HG03175 (cell line): ENCODE results near the gene SEZ6.

Source experiments
- ATAC-seq: cut with Tn5 transposase; IDR thresholded peaks from one replicate; pipeline ENCODE4 v1.9.1; 2021; ENCODE audit warnings: mild to moderate bottlenecking, moderate library complexity; ENCODE audit not compliant: unreplicated experiment

SEZ6 gene

DNA sequence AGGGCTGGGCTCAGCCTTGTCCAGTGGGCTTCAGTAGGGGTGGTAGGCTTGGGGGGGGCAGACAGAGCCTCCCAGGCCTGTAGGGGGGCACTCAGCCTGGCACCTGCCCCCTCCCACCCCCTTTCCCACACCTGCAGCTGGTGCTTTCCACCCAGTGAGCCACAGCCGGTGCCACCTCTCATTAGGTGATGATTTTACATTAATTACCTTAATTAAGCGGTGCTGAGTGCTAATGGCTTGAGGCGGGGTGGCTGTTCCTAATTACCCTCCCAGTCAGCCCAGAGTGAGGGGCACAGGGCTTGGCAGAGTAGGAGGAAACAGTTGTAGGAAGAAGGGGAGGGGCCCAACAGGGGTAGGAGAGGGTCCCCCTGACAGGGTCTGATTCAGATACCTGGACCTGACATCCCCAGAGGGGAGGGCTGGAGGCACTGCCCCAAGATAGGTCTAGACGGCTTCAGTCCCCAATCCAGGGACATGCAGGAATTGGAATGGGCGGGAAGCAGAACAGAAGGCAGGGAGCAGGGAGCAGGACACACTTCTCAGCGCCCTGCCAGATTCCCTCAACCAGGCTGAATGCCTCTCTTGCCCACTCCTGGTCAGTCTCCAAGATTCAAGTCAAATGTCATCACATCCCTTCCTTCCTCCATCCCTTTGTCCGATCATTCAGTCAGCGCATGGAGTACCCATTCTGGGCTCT is 28.0 kb downstream of the SEZ6 start:
- no peak for ATAC-seq

DNA sequence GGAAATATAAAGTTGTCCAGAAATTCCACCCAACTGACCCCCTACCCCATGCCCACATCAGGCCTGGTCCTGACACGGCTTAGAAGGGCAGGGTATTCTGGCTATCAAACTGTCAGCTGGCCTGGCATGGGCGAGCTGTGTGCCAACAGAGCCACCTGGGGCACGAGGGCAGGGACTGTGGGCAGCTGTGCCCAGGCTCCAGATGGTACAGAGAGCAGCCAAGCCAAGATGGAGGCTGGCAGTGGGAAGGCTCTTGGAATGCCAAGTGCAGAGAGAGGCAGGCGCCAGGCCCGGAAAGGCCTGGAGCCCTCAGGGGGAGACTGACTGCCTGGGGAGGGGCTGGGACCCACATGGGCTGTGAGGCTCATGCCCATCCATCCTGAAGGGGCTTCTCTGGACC is 30.2 kb downstream of the SEZ6 start:
- ATAC-seq, result no peak

DNA sequence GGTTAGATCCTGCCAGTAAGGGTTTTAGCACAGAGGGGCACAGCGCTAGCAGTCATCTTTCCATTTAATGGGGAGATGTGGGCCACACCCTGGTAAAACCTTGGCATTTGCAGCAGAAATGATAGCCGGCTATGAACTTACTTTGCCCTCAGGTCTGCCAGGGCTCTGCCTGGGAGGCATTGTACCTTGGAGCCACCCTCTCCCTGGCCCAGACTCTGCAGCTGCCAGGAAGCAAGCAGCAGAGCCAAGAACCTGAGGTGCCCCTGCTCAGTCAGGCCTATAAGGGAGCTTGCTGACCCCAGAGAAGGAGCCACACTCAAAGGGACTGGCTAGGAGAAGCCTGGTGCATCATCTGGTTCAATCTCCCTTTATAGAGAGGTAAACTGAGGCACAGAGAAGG is 30.8 kb downstream of the SEZ6 start:
- no peak for ATAC-seq

DNA sequence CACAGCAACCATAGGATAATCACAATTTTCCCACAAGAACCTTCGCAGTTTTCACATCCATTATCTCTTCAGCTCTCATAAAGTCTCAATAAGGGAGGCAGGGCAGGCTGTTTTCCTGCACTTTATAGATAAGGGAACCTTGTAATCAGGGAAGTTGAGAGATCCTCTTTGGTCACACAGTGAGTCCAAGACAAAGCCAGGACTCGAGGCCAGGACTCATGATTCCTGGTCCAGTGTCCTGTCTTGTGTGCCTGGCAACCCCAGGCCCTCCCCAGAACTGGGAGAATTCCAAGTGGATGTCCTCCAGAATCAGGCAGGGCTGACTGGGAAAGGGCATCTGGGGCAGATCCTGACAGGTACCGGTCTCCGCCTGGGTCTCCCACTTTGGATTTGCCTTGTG is 31.4 kb downstream of the SEZ6 start:
- no peak for ATAC-seq

DNA sequence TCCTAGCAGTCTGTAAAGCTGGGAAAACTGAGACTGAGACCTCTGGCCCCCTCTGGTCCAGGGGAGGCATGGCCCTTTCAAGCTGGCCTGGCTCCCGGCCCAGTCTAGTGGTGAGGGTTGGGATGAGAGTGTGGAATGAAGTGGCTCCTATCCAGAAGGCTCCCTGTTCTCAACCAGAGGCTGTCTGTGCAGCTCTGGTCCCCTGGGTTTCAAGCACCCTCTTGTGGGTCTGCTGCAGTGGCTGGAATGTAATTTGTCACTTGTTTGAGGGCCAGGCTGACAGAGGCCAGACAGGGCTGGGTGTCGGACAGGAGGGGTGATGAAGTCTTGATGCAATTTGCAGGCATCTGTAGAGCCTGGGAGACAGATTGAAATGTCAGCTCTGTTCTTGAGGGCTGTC is 32.4 kb downstream of the SEZ6 start:
- no peak for ATAC-seq

DNA sequence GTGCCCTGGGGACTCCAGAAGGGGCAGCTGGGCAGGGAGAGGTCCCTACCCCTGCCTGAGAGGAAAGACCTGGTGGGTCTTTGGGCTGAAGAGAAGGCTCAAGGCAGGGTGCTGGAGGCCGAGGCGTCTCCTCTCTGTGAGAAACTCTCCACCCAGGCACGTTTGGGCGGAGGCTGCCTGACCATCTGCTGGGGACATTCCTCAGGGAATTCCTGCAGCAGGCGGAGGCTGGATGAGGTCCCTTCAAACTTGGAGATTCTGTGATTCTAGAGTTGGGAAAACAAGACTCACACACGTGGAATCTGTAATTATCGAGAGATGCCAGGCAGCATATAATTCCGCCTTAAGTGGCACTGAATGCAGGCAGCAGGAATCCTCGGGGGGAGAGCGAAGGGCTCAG is 33.4 kb downstream of the SEZ6 start:
- ATAC-seq, result no peak

DNA sequence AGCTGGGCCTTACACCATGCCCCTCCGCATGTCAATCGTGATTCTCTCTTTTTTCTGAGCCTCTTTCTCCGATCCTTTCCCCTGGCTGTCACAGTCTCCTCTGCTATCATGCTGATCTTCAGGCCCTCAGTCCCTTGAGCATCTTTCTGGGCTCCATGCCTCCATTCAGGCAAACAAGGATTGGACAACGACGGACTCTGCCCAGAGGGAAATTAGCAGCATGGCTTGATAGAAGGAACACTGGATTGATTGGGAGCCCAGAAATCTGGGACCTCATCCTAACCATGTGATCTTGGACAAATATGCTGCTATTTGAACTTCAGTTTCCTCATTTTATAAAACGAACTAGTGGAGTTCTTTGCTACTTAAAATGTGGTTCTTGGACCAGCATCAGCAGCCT is 35.0 kb downstream of the SEZ6 start:
- ATAC-seq, result no peak

DNA sequence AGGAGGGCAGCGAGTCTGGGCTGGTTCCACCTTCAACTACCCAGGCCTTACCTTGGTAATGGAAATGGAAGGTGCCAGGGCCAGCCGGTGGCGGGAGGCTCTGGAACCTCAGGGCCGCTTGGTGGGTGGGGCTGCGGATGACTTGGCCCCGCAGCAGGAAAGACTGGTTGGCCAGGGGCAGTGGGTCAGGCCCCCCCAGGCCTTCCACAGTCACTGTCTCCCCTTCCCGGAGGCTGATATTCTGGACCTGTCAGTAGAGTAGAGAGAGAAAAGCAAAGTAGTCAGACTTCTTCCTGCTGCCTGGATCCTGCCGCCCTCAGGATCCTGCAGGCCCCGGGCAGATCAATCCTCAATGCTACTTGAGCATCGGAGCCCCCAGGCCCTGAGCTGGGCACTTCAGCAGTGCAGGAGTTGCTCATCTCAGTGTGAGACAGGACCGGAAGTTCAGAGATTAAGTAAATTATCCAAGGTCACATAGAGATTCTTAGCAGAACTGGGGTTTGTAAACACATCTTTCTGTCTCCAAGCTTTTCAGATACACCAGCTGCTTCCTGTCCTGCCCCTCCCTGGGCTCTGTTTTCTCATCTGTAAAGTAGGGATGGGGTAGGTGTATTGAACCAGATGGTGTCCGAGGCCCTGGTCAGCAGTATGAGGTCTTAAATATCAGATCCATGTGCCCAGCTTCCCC is 36.0 kb downstream of the SEZ6 start:
- ATAC-seq, result no peak

DNA sequence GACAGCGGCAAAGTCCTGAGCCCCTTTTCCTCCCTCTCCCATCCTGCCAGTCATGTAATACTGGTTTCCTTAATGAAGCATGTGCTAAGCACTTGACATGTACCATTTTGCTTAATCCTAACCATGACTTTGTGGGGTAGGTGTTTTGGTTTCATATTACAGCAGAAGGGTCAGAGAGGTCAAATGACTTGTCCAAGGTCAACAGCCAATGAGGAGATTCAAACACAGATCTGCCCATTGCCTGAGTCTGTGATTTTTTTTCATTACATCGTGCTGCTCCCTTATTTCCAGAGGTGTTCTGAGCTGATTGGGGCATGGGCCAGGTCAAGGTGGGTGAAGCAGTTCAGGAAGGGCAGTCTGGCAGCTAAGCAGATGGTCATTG is 36.9 kb downstream of the SEZ6 start:
- ATAC-seq, result no peak

DNA sequence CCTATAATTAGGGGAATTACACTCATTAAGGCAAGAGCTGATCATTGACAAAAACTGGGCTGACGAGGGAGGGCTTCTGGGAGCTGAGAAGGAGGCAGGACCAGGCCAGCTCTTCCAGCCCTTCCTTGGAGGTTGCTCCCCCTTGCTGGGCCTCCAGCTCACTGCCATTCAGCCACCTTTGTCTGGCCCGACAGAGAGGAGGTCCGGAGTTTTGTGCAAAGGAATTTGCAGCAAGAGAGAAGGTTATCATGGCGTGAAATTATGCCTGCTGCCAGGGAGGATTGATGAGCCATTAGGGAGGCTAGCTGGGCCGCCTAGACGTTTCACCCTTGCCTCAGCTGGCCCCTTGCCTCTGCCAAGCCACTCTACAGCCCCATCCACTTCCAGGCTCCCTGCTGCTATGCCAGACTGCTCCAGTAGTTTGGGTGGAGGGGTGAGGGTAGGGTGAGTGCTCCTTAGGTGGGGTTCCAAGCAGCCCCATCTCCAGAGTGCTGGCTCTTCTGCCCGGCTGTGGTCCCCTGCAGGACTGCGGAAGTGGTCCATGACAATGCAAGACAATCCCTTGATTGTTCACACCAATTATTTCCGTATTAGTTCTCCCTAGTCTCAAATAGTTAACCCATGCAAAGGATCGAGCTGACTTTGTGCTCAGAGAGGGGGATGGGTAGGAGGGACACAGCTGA is 37.5 kb downstream of the SEZ6 start:
- no peak for ATAC-seq

DNA sequence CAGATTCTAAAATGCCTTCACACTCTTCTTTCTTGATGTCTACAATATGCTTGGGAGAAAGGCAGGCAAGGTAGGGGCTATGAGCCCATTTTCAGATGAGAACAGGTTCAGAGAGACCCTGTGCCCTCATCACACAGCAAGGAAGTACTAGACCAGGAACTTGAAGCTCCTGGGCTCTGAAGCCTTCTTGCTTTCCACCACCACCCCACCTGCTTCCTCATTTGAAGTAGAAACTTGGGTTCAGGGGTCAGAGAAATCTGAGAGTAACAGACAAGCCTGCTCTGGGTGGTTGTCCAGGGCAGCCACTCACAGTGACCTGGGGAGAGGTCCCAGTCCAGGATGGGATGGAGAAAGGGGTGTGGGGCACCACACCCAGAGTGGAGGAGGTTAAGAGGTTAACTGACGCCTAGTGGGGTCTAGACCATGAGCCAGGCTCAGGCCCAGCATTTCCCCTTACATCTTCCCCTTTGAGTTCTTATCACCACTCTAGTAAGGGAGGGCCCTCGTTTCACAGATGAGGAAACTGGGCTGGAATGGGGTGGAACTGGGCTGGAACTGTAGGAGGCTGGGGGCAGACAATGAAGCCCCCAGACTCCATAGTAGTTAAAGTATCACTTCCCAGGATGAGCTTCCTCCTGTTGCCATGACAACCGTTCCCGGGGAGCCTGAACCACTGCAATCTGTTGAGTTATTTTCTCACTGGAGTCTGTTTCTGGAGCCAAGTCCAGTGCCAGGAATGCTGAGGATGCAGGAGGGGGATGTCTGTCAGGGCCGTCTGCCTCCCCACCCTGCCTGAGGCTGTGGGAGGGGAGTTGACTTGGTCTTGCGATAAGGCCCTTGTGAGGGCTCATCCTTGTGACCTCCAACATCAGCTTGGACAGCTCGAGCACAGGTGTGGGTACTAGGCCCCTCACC is 38.4 kb downstream of the SEZ6 start:
- ATAC-seq, result no peak

DNA sequence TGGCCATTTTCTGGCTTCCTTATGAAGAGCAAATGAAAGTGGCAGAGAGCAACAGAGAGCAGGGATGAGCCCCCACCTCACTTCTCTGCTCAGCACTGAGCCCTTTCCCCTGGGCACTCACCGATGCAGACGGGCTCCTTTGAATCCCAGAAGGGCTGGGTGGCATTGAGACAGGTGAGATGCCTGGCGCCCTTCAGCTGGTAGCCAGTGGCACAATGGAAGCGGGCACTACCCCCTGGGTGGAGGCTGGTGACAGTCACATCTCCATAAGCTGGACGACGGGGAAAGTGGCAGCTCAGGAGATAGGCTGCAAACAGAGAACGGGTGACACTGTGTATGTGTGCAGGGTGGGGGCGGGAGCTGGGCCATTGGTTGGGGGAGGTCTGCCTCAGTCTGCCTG is 42.0 kb downstream of the SEZ6 start:
- no peak for ATAC-seq

DNA sequence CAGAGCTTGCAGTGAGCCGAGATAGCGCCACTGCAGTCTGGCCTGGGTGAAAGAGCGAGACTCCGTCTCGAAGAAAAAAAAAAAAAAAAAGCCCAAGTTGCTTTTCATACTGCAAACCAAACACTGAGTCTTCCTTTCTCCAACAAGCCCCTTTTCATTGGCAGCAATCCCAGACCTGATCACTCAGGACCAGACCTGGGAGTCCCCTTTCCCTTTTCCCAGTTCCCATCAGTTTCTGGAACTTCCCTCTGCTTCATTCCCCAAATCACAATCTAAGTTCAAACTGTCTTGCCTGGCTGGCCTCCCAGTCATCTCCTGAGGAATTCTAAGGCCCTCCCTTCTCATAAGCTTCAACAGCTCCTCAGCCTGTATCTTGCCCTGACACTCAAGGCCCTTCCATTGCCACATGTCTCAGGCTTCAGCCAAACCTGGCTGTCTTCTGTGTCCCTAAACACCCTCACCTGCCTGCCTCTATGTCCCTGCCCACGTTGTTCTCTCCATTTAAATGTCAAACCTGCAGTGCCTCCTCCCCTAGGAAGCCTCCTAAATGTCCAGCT is 42.7 kb downstream of the SEZ6 start:
- ATAC-seq, result no peak

DNA sequence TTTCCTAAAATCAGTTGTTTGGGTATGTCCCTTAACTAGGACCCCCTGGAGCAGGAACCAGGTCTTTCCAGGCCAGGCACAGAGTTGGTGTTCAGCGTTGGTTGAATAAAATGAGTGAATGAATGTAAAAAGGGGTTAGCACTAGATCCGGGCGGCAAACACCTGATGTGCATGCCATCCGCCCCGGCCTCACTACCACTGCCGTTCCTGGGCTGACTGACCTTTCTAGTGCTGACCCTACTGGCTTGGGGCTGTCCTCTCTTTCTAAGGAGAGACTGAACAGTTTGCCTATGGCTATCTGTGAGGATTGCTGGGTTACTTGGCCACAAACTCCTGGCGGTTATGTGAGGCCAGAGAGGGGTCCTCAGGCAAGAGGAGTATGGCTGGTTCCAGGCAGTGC is 44.4 kb downstream of the SEZ6 start:
- ATAC-seq, result no peak

DNA sequence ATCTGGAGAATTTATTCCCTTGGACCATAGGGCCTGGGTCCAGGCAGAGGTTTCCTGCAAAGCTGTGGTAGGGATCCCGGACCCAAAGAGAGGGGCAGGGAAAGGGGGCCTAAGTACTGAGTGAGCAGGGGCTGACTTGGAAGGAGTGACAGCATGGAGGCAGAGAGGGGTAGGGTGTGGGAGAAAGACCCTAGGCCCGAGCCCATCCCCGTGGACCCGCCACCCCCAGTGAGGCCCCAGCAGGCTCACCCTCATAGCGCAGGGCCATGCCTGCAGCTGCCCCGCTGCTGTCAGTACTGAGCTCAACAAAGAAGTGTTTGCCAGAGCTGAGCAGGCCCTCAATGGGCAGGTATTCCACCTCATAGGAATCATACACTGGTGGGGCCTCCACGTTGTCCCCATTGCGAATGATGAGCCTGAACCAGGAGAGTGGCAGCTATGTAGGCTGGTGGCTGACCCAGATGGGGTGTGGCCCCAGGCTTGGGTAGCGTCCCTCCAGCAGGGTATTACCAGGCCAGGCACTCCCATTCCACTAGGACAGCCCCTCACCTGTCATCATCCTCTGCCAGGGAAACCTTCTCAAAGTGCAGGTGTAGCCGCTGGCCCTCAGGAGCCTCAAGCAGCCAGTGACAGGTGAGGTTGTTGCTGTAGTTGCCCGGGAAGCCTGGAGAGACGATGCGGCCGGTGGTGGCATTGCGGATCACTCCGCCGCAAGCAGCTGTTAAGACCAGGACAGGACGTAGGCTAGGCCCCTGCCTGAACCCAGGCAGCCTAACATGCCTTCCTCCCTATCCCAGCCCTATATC is 45.4 kb downstream of the SEZ6 start:
- no peak for ATAC-seq

DNA sequence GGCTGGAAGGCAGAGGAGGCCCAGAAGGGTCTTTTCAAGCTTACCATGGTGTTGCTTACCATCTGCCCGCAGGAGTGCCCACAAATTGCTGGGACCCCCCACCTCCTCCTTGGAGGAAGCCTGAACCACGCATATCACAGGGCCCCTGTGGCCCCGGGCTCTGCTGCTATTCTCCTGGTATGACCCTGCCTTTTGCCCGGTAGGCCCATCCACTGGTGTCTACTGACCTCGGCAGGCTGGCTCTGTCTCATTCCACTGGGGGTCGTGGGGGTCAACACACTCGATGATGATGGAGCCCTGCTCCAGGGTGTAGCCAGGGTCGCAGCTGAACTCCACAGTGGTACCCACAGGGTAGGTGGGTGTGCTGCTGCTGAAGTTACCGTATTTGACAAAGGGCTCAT is 46.4 kb downstream of the SEZ6 start:
- ATAC-seq, result no peak

DNA sequence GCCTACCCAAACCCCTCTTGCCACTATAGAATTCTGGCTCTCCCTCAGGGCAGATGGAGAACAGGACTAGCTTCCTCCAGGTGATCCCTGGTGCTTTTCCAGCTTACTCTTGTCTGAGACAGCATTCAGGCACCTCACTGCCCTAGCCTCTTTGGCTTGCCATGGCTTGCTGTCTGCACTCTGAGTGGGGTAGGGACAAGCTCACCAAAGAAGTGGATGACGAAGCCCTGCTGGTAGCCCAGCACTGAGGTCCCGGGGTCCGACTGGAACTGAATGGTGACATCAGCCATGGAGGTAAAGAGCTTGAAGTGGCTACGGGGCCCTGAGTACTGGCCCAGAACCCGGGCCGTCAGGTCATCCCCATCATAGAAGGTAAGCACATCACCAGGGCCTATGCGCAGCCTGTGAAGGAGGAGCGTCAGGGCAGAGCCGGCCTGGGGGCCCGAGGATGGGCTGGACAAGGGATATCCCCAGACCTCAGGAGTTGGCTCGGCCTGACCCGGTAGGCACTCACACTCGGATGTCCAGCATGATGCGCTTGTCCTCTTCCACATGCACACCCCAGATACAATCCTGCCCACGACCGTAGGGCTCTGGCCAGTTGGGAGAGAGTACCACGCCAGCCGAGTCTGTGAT is 46.9 kb downstream of the SEZ6 start:
- ATAC-seq, result no peak

DNA sequence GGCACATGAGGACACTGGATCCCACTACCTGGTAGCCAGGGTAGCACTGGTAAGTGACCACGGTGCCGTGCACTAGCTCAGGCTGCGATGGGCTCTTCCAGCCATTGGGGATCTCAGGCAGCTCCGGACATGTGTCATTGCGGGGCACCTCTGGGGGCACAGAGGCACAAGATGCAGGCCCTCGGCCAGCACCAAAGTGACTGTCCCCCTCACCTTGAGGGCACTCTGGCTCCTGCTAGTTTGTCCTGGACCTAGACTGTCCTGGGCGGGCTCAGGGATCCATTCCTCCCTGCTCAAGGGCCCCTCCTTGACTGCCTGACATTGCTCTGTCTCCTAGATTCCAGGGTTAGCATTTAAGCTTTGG is 47.9 kb downstream of the SEZ6 start:
- no peak for ATAC-seq

DNA sequence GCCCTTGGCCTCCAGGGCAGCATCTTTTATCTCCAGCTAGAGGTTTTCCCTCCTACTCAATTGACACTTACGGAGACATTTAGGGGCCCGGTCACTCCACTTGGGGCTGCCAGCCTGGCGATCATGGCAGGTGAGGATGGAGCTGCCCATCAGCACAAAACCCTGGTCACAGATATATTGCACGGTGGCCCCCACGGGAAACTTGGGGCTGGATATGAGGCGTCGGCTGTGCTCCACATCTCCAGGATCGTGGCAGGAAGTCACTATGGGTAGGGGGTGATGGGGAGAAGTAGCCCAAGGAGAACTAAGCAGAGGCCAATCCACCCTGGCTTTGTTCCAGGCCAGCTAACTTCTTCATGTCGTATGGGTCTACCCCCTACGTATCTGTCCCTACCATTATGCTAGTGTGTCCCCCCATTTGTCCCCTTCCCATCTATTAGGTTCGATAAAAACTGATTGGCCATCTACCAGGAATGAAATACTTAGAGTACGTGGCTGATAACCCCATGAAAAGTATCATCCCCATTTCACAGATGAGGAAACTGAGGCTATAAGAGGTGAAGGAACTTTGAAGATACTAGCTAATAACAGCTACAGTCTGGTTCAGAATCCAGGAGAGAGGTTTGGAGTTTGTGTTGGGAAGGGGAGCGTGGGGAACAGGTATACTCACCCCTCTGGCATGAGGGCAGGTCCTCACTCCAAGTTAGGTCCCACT is 48.4 kb downstream of the SEZ6 start:
- no peak for ATAC-seq
